ENCODE data around the gene TBC1D12.

TBC1D12 gene

DNA sequence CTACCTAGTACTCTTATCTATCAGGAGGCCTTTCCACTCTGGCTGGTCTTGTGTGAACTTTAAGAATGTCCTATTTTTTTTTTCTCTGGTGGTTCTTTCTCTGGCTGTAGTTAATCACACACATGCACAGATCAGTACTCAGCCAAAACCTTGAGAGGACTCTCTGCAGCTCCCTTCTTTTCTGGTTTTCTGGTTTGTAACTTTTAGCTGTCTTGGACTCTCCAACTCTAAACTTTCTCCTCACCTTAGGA lies 88.4 kb downstream of the TBC1D12 start:
- DNase-seq (ENCODE audit: low read depth): no peak
- H3K4me3 ChIP-seq (ENCODE audit: low read depth, low read length): no peak overlapping the region
- TF ChIP-seq, protein P1, sequence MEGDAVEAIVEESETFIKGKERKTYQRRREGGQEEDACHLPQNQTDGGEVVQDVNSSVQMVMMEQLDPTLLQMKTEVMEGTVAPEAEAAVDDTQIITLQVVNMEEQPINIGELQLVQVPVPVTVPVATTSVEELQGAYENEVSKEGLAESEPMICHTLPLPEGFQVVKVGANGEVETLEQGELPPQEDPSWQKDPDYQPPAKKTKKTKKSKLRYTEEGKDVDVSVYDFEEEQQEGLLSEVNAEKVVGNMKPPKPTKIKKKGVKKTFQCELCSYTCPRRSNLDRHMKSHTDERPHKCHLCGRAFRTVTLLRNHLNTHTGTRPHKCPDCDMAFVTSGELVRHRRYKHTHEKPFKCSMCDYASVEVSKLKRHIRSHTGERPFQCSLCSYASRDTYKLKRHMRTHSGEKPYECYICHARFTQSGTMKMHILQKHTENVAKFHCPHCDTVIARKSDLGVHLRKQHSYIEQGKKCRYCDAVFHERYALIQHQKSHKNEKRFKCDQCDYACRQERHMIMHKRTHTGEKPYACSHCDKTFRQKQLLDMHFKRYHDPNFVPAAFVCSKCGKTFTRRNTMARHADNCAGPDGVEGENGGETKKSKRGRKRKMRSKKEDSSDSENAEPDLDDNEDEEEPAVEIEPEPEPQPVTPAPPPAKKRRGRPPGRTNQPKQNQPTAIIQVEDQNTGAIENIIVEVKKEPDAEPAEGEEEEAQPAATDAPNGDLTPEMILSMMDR (IDR thresholded peaks at IDR 0.05; ENCODE audit: low read depth, low read length, missing control alignments): no peak

DNA sequence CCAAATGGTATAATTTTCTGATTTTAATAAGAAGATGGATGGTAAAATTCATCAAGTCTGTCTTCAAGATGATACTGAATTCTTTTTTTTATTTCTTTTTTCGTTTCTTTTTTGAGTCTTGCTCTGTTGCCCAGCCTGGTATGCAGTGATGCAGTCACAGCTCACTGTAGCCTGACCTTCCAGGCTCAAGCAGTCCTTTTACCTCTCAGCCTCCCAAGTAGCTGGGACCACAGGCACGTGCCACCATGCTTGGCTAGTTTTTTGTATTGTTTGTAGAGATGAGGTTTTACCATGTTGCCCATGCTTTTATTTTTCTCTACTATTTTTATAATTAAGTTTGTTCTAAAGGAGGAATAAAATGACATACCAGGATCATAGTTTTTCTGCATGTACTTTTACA lies 91.1 kb downstream of the TBC1D12 start:
- no peak for DNase-seq (ENCODE audit: low read depth)
- no peak overlapping the region for H3K4me3 ChIP-seq (ENCODE audit: low read depth, low read length)
- TF ChIP-seq, protein P1 (IDR thresholded peaks at IDR 0.05; ENCODE audit: low read depth, low read length, missing control alignments): no peak

DNA sequence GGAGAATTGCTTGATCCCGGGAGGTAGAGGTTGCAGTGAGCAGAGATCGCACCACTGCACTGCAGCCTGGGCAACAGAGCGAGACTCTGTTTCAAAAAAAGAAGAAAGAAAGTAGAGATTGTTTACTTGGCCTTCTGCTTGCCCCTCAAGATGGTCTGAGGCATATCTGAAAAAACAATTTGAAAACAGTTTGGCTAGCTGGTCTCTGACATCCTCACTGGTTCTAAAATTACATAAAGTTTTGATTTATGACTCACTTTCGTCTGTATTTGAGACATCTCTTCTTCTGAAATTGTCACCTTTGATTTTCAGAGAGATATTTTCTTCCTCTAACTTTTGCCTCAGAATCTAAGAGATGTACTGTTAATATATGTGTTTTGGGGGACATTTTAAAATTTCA lies 93.7 kb downstream of the TBC1D12 start:
- H3K4me3 ChIP-seq (ENCODE audit: low read depth, low read length): no peak overlapping the region
- TF ChIP-seq, protein P1 (IDR thresholded peaks at IDR 0.05; ENCODE audit: low read depth, low read length, missing control alignments): no peak
- DNase-seq (ENCODE audit: low read depth): peak; percentile 15

DNA sequence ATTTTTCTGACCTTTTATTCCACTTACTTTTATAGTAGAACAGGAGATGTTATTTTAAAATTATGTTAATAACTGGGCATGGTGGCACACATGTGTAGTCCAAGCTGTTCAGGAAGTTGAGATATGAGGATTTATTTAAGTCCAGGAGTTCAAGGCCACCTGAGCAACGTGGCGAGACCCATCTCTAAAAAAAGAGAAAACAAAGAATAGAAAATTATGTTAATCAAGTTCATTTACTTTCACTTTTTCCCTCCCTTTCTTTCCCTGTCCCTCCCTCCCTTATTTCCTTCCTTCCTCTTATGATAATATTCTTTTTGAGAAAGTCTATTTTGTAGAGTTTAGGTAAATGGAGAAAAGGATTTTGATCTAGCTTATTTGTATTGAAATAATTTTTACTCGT lies 94.3 kb downstream of the TBC1D12 start:
- no peak overlapping the region for H3K4me3 ChIP-seq (ENCODE audit: low read depth, low read length)
- TF ChIP-seq, protein P1 (IDR thresholded peaks at IDR 0.05; ENCODE audit: low read depth, low read length, missing control alignments): no peak

DNA sequence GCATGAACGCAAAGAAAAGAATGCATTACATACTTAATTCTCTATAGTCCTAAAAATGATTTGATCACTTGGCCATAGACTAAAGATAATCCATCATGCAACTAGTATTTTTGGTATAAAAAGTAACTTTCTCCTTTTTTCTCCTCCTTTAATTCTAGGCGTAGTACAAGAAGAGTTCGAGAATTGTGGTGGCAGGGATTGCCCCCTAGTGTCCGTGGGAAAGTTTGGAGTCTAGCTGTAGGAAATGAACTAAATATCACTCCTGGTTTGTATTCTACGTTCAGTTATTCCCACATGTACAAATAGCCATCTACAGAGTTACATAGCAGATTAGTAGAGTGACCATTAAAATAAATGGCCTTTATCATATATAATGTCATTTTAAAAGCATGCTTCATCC lies 97.7 kb downstream of the TBC1D12 start:
- DNase-seq (ENCODE audit: low read depth): no peak
- H3K4me3 ChIP-seq (ENCODE audit: low read depth, low read length): no peak overlapping the region
- TF ChIP-seq, protein P1 (IDR thresholded peaks at IDR 0.05; ENCODE audit: low read depth, low read length, missing control alignments): peak; percentile 13

More for the DNA sequence above, 94.3 kb downstream of the TBC1D12 start:
- DNase-seq (ENCODE audit: low read depth): no peak

DNA sequence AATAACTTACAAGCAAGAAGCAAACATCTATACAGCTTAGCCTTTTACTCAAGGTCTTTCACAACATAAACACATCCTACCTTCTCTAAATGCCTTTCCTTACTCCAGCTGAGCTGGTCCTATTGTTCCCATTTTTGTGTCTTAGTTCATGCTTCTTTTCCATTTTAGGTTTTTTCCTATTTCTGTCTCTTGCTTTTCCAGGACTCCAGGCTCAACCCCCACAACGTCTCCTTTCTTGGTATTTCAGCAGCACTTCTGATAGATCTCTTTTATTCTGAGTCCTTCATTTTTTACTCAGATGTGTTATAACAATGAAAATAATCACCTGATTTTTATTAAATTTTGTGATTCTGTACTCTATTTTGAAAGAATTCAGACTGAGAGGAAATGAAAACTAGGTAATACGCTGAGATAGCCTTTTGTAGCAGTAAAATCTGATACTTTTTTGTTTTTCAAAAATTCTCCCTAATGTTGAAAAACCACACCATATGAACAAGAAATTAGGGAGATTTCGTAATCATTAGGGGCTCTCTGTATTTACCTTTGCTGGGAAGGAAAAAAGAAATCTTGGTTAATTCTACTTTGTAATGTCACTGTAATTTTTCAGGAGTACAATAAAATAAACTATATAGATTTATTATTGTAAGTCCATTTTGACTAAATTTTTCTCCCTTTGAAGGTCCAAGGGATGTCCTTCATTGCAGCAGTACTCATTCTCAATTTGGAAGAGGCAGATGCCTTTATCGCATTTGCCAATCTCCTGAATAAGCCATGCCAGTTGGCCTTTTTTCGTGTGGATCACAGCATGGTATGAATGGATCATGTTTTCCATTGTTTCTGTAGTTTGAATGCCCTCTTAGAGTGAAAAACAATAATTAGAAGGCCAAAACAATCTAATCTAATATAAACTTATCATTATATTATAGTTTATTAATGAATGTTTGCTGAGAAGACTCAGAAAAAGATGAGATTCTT lies 119.2 kb downstream of the TBC1D12 start:
- no peak overlapping the region for H3K4me3 ChIP-seq (ENCODE audit: low read depth, low read length)
- TF ChIP-seq, protein P1 (IDR thresholded peaks at IDR 0.05; ENCODE audit: low read depth, low read length, missing control alignments): no peak
- no peak for DNase-seq (ENCODE audit: low read depth)

DNA sequence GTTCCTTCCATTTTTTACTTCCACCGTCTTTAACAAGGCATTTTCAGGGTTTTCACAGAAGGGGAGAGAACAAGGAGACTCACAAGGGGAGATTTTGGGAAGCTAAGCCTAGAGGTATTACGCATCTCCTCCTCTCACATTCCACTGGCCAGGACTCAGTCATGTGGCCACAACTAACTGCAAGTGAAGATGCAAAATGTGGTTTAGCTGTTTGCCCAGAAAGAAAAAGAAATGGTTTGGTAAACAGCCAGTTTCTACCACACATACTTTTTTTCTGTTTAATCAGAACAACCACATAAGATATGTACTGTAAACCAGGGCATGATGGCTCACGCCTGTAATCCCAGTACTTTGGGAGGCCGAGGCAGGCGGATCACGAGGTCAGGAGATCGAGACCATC lies 121.8 kb downstream of the TBC1D12 start:
- H3K4me3 ChIP-seq (ENCODE audit: low read depth, low read length): no peak overlapping the region
- DNase-seq (ENCODE audit: low read depth): no peak
- TF ChIP-seq, protein P1 (IDR thresholded peaks at IDR 0.05; ENCODE audit: low read depth, low read length, missing control alignments): no peak
